Activated T-helper 9 cell treated with anti-CD3 and anti-CD28 coated beads, Interleukin-2, amount 50 U/mL, for 16 hours (primary cell): ENCODE data around the gene DOCK3.
A peak's percentile ranks its signal among the peaks of the same experiment; 100 is the strongest.

Source experiments
- DNase-seq: peaks from one replicate; pipeline ENCODE4 v3.0.0-alpha.2; 2020; ENCODE audit warnings: low read depth

Gene DOCK3, protein sequence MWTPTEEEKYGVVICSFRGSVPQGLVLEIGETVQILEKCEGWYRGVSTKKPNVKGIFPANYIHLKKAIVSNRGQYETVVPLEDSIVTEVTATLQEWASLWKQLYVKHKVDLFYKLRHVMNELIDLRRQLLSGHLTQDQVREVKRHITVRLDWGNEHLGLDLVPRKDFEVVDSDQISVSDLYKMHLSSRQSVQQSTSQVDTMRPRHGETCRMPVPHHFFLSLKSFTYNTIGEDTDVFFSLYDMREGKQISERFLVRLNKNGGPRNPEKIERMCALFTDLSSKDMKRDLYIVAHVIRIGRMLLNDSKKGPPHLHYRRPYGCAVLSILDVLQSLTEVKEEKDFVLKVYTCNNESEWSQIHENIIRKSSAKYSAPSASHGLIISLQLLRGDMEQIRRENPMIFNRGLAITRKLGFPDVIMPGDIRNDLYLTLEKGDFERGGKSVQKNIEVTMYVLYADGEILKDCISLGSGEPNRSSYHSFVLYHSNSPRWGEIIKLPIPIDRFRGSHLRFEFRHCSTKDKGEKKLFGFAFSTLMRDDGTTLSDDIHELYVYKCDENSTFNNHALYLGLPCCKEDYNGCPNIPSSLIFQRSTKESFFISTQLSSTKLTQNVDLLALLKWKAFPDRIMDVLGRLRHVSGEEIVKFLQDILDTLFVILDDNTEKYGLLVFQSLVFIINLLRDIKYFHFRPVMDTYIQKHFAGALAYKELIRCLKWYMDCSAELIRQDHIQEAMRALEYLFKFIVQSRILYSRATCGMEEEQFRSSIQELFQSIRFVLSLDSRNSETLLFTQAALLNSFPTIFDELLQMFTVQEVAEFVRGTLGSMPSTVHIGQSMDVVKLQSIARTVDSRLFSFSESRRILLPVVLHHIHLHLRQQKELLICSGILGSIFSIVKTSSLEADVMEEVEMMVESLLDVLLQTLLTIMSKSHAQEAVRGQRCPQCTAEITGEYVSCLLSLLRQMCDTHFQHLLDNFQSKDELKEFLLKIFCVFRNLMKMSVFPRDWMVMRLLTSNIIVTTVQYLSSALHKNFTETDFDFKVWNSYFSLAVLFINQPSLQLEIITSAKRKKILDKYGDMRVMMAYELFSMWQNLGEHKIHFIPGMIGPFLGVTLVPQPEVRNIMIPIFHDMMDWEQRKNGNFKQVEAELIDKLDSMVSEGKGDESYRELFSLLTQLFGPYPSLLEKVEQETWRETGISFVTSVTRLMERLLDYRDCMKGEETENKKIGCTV (N-terminal part only)

DNA sequence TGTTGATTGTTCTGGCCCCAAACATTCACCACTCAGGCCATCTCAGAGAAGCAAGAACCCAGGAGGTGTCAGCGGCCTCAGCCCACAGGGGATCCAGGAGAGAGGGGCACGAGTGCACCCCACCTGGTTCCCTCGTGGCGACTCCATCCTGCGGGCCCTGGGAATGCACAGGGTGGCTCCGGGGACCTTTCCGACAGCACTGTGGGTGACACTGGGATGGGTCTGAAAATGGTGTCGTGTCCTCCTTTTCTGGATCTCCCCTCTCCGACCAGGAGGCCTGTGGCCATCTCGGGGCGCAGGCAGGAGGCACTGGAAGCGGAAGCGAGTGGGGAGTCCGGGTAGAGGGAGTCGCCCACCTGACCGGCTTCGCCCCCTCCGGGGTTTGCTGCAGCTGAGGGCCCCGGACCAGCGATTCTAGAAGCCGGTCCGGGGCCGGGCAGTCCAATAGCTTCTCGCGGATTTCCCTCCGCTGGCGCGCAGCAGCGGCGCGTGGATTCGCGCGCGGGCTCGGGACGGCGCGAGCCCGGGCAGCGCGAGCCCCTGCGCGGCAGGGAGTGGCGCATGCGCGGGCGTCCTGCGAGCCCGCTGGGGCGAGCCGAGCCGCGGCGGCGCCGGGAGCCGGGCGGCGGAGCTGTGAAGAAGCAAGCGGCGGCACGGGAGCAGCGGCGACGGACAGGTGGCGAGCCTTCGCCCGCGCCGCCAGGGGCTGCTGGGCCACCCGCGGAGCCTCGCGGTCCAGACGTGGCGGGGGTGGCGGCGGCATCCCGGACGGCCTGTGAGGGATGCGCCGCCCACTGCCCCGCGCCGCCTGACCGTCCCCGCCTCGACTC is at the start of gene DOCK3:
Gene DOCK3, plus strand, starts transcription at position 579 of the 830 bp plus-strand sequence. CDS start 337 bp downstream, outside the sequence.
- DNase-seq, result peak; percentile 43

DNA sequence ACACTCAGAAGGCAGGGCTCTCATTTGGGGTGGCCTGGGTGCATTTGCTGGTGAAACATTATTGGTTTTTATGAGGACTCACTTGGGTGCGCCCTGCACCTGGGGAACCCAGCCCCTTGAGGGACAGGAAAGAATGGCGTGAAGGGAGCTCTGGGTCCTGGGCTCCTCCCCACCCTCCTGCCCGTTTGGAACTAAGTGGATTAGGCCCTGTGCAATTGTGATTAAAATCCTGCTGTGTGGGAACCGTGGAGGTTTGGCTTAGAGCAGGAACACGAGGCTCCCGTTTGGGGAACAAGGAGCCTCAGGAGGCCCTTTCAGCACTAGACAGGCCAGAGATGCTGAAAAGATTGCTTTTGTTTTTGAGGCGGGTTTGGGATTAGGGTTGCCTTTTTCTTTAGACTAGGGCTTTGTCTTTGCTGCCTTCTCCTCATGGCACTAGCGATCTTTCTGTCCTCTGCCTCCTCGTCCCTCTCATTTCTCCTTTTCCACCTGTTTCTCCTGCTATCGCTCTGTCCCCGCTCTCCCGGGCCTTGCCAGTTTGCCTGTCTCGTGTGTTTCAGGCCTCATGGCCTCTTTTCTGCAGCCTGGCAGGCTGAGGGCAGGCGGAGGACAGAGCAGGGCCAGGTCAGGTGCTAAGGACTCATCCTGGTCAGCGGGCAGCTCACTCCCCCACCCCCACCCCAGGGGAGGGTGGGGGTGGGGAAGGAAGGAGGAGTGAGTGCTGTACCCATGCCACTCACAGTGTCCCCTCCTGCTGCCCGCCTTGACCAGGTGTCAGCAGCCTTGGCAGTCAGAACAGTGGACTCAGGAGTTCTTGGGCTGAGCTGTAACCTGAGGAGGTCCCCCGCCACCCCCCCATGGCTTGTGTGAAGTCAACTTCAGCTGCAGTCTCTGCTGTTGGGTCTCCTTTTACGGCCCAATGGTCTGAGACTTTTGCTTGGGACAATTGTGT is 49.2 kb upstream of the DOCK3 start:
- DNase-seq, result no peak

DNA sequence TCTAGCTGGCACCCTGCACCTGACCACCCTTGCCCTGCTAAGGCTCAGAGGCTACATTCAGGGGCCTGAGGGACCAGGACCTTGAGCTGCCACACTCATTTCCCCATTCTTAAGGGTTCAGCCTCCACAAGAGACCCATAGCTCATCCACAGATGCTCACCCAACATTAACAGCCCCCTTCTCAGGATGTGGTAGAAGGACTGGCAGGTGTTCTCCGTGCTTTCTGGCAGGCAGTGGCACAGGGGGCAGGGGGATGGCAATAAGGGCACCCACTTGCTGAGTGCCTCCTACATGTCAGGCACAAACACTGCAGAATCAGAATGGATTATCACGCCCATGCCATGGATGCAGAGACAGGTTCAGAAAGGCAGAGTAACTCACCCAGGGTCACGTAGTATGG is 48.3 kb upstream of the DOCK3 start:
- DNase-seq, result no peak

DNA sequence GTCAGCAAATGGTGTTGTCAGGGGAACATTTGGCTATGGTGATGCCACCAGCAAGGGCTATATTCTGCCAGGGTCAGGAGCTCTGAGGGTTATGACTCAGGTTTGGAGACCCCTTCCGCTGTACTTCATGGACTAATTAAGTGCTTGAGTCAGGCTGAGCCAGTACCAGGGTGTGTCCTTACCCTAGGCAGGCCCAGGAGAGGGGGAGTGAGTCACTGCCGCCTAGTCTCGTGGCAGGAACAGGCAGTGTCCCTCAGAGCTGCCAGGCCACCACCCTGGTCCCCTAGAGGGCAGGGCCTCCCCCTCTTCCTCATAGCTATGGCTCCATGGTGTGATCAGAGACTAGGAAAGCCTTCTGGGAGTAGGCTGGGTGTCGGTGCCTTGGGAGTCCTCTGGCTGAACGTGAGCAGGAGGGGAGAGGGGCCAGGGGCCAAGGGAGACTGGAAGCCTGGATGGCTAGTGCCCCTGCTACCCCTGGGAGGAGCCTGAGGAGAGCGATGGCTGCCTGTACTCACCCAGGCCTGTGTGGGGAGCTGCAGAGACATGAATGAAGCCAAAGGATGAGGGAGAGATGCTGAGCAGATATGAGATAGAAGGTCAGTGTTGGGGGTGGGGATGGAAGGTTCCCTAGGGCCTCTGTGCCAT is 47.2 kb upstream of the DOCK3 start:
- no peak for DNase-seq

DNA sequence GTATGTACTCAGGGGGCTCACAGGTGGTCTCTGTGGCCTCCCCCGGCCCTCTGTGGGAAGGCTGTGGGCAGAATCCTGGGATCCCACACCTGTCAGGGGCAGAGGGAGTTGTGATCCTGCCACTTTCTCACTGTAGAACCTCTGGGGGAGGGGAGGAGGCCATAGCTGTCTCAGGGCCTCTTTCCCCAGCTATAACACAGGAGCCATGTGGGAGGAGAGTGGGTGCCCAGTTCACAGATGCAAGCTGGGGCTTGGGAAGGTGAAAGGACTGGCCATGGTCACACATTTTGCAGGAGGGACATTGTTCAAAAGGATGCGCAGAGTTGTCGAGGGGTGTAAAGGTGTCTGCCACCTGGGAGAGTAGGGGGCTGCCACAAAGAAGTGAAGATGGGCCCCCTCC is 46.1 kb upstream of the DOCK3 start:
- no peak for DNase-seq

DNA sequence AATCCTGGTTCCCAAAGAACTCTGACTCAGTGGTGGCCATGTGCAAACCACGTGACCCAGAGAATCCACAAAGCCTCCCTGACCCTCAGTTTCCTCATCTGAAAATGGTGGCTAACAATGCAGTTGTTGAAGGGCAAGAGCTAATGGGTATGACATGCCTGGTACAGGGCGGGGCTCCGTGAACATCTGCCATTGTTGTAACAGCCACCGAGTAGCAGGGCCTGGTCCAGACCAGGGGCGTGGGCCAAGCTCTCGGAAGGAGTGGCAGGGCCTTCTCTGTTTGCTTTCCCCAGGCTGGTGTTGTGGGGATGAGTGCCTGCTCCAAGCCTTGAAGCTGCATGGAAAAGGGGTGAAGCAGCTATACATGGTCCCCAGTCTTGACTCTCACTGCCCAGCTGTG is 44.3 kb upstream of the DOCK3 start:
- no peak for DNase-seq

DNA sequence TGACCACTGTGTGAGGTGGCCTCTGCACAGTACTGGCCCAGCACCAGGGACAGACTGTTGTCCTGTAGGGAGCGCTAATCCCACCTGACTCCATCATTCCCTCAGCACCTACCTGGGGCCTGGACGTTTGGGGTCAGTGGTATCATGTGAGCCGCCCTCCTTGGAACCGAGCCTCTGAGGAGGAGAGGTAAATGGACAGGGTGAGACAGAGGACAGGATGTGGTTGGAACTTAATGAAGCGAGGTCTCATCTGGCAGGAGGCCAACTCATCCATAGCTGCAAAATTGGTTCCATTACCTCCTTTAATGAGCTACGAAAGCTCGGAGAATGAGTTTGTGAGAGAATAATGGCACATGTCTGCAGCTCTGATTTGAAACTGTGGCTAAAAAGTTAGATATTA is 43.9 kb upstream of the DOCK3 start:
- DNase-seq, result no peak

DNA sequence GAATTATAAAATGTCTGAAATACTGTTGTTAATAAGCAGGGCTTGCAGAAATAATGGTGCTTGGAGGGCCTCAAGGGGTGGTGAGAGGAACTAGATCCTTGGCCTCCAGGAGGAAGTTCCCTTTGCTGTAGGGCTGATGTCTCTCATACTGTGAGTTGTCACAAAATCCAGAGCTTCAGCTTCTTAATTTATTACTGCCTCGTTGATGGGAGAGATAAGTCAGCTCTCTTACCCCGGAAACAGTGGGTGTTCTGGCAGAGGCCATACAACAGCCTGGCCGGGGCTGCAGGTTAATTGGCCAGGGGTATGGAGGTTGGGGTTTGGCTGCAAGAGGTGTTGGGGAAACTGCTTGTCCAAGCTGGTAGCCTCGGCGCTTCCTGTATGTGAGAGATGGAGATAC is 42.3 kb upstream of the DOCK3 start:
- DNase-seq, result no peak

DNA sequence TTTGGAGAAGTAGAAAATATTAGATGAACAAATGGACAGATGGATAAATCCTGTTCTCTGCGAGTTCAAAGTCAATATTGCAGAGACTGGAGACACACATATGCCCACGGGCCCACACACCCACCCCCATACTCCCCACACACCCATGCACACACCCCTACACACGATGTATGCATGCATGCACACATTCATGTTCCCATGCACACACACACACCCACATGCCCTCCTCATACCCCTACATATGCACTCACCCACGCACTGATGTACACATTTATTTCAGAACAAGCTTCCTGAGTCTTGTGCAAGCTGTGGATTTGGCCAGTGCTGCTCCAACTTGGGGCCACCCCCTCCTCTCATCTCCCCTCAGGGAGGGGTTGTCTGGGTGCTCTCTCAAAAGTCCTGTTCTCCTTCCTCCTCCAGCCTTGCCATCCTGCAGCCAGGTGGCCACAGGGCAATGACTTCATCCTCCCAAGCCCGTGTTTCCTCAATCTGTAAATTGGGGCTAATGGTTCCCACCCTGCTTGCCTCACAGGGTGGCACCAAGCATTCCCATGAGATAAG is 41.4 kb upstream of the DOCK3 start:
- DNase-seq, result no peak

DNA sequence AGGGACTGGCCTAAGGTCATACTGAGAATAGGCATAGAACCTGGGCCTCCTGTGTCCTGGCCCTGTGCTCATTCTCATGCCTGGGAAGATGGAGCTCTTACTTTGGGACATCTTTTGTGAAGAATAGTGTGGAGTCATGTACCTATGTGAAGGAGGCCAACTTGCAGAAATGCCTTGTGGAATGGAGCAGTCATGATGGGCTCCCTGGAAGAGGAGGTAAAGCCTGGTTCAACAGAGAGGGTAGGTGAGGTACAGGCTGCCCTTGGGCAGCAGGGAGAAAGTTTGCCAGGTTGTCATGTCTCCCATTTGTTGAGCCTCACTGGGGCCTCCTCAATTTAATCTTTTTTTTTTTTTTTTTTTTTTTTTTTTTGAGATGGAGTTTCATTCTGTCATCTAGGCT is 39.7 kb upstream of the DOCK3 start:
- DNase-seq, result no peak

DNA sequence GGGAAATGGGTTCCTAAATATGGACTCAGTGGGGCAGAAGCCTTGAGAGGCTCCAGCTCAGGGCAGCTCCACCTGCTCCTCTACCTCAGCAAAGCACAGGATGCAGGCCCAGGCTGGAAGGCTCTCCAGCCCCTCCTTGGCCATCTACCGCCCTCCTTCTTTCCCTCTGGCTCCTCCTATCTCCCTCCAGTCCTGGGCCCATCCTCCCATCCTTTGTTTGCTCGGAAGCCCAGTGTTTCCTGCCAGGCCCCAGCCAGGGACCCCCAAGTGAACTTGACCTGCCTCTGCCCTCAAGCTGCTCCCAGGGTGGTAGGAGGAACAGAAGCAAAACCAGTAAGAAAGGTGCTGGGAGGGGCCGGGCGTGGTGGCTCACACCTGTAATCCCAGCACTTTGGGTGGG is 37.7 kb upstream of the DOCK3 start:
- DNase-seq, result no peak

DNA sequence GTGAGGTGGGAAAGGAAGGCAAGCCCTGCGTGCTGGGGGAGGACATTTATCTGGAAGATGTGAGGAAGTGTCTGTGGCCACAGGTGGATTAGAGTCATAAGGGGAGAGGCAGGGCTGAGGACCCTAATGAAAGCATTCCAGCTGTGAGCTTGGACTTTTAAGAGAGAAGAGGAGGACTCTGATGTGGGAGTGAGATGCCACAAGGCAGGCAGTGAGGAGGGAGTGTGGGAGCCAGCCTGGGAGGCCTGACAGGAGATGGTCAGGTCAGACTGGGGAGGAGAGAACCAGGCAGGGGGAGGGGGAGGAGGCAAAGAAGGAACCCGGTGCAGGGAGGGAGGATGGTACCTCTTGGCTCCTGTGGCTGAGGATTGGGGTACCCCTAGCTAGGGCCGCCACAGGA is 36.8 kb upstream of the DOCK3 start:
- no peak for DNase-seq

DNA sequence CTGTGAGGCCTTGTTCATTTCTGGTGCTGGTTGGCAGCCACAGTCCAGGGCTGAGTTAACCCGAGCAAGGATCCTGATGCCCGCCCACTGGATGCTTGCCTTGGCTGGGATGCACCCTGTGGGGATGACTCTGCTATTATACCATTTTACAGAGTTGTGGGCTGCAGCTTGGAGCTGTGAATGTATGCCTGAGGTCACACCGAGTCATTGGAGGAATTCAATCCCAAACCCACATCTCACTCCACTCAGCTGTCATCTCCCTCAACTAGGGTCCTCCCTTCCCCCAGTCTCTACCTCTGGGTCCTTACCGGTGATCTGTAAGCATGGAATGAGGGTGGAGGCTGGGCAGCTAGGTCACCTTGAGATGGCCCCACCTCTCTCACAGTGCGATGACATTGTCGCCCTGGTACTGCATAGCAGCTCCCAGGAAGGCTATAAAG is 35.7 kb upstream of the DOCK3 start:
- no peak for DNase-seq

DNA sequence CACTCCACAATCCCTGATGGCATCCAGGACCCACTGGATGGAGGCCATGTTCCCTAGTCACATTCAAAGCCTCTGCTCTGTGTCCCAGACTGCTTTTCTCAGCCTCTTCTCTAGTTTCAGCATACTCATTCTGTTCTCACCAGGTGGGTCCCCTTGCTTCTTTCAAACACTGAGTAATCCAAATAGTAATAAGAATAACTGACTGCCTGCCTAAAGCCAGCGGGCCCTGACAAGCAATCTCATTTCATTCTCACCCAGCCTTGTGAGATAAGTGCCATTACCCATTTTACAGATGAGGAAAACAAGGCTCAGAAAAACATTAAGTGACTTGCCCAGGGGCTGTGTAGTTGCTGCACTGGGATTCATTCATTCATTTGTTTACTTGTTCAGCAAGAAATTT is 32.3 kb upstream of the DOCK3 start:
- no peak for DNase-seq

DNA sequence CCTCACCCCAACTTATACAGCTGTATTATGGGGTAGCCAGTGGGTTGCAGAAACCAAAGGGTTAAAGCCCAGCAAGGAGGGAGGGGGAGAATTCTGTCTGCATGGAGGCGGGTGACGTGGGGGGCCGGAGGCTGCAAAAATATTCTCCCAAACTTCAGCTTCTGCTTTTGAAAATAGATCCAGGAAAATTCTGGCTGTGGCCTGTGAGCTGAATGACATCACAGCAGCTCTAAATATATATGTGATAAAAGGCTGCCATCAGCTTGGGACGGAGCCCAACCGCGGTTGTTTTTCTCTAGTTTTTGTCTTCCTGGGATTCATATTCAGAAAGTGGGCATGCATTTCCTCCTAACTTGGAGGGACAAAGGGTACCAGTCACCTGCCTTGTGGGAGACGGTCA is 30.2 kb upstream of the DOCK3 start:
- no peak for DNase-seq

DNA sequence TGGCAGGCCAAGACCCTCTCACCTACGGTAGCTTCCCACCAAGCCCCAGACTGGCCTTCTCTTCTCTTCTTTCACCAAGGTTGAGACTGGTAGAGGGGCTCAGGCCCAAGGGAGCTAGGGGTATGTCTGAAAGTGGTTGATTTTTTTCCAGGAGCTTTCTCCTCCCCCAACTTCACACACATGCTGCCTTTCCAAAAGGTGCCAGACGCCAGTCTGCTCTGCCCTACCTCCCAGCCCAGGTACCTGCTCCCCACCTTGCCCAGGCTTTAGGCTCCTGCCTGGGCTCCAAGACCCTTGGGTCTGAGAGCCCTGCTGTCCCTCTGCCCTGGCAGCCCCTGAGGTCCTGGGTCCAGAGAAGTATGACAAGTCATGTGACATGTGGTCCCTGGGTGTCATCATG is 29.3 kb upstream of the DOCK3 start:
- no peak for DNase-seq

DNA sequence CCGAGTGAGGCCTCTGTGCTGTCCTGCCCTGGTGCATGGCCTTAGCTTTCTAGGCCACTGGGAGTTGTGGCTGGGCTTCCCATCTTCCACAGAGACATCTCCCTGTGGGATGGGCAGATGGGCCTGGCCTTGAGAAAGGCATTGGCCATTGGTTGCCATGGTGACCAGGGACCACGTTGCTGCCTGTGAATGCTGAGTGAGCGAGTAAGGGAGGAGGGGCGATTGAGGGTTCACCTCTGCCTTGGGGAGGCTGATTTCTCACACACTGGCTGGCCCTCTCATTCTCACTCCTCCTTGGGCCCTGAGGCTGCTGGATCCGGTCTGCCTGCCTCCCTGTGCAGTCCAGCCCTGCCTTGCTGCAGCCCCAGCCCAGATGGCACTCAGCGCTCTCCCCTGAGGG is 26.4 kb upstream of the DOCK3 start:
- DNase-seq, result no peak

DNA sequence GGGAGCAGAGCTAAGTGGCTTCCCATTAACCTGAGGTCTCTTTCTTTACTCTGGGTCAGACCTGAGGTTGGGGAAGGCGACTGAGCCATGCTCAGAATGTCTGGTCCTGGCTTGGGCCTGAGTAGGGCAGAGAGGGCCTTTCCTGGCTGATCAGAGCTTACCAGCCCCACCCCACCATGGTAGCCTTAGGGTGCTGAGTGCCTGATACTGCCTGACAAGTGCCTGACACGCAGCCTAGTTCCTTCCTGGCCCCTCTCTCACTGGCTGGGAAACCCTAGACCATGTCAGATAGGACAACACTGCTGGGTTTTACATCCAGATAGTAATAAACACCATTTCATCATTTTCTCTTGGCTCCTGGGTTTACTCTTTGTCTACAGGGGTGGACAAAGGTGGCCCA is 25.8 kb upstream of the DOCK3 start:
- no peak for DNase-seq

DNA sequence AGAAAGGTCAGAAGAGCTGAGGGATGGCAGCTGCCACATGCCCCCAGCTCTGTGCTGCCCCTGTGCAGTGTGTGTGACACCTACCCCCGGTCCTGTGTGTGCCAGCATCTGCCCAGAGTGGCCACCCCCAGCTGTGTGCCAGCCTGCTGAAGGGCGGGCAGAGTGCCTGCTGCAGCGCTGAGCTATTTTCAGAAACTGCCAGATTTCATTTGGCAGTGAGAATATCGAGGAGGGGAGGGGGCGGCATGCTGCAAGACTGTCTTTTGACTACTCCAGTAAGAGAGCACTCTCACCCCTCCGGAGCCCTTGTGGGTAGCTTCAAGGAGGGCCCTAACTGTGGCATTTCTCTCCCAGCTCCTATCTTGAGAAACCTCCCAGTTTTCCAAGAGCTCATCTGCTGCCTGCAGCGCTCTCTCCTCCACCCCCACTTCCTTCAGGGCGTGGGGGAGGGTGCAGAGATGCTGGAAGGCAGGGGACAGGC is 25.2 kb upstream of the DOCK3 start:
- DNase-seq, result no peak
